ENCODE data around the gene LRIG2.
"Not testable (repeated sequence)": the region's sequence is repeated elsewhere in the genome, so short reads cannot be mapped to it uniquely, and the experiment has no call there.

The LRIG2 gene

DNA sequence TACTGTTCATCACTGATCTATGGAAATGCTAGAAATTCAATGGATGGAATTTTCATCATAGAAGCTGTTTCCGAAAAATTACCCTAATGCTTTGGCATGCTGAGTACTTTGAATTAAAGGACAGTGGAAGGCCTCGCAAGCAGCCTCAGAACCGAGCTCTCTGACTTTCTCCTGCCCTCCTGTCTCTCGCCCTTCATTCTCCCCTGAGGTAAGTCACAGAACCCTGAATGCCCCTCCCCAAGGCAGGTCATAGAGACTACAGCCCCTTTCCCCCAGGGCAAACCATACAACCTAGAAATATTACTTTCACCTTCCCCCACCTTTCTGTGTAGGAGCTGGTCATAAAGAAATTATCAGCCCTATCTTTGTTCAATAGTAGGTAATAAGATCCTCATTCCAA lies 74.8 kb downstream of the LRIG2 start:
- no peak overlapping the region for H3K4me3 ChIP-seq (ENCODE audit: low read length)
- TF ChIP-seq, protein P1, sequence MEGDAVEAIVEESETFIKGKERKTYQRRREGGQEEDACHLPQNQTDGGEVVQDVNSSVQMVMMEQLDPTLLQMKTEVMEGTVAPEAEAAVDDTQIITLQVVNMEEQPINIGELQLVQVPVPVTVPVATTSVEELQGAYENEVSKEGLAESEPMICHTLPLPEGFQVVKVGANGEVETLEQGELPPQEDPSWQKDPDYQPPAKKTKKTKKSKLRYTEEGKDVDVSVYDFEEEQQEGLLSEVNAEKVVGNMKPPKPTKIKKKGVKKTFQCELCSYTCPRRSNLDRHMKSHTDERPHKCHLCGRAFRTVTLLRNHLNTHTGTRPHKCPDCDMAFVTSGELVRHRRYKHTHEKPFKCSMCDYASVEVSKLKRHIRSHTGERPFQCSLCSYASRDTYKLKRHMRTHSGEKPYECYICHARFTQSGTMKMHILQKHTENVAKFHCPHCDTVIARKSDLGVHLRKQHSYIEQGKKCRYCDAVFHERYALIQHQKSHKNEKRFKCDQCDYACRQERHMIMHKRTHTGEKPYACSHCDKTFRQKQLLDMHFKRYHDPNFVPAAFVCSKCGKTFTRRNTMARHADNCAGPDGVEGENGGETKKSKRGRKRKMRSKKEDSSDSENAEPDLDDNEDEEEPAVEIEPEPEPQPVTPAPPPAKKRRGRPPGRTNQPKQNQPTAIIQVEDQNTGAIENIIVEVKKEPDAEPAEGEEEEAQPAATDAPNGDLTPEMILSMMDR (conservative IDR thresholded peaks at IDR 0.05; ENCODE audit: low read length) = no peak
- no peak for DNase-seq (ENCODE audit: low read depth)

DNA sequence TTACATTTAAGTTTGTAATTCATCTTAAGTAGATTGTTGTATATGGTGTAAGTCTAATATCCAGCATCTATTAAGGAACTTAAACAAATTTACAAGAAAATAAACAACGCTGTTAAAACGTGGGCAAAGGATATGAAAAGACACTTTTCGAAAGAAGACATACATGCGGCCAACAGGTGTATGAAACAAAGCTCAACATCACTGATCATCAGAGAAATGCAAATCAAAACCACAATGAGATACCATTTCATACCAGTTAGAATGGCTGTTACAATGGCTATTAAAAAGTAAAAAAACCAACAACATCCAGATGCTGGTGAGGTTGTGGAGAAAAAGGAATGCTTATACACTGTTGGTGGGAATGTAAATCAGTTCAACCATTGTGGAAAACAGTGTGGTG lies 77.5 kb downstream of the LRIG2 start:
- not testable (repeated sequence) for H3K4me3 ChIP-seq (ENCODE audit: low read length); DNase-seq (ENCODE audit: low read depth)

GRCh38 chr1:113153116-113153803 lies 80.3 kb downstream of the LRIG2 start:
- H3K4me3 ChIP-seq (ENCODE audit: low read length) = no peak overlapping the region
- TF ChIP-seq, protein P1 (conservative IDR thresholded peaks at IDR 0.05; ENCODE audit: low read length) = no peak
- DNase-seq (ENCODE audit: low read depth) = no peak

DNA sequence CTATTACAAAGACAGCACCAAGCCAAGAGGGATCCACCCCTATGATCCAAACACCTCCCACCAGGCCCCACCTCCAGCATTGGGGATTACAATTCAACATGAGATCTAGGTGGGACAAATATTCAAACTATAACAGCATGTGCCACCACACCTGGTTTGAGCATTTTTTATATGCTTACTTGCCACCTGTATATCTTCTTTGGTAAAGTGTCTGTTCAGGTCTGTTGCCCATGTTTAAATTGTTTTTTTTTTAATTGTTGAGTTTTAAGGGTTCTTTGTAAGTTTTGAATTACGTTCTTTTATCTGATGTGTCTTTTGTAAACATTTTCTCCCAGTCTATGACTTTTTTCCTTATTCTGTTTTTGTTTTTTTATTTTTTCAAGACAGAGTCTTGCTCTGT lies 83.4 kb downstream of the LRIG2 start:
- DNase-seq (ENCODE audit: low read depth) = no peak
- TF ChIP-seq, protein P1 (conservative IDR thresholded peaks at IDR 0.05; ENCODE audit: low read length) = no peak
- no peak overlapping the region for H3K4me3 ChIP-seq (ENCODE audit: low read length)

- not testable (repeated sequence) for DNase-seq (ENCODE audit: low read depth); H3K4me3 ChIP-seq (ENCODE audit: low read length)
Measured at GRCh38 chr1:113158743-113159142, 85.7 kb downstream of the LRIG2 start.

DNA sequence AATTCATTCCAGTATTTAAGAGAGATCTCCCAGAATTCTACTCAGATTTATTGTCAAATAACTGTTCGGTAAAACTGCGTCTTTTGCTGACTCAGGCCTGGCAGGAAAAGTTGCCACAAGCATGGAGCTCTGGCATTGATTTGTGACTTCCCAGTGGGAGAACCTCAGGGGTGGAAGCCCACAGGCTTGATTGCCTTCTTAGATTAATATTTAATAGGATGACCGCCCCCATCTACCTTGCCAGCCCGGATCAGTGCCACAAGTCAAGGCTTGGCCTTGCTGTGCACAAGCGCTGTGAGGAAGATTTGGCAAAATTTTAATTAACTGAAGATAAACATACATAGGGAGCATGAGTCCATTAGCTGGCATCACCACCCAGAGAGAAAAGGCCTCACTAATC lies 93.5 kb downstream of the LRIG2 start:
- TF ChIP-seq, protein P1 (conservative IDR thresholded peaks at IDR 0.05; ENCODE audit: low read length) = no peak
- no peak overlapping the region for H3K4me3 ChIP-seq (ENCODE audit: low read length)
- no peak for DNase-seq (ENCODE audit: low read depth)

- TF ChIP-seq, protein P1 (conservative IDR thresholded peaks at IDR 0.05; ENCODE audit: low read length) = no peak
- no peak overlapping the region for H3K4me3 ChIP-seq (ENCODE audit: low read length)
- no peak for DNase-seq (ENCODE audit: low read depth)
Measured at GRCh38 chr1:113168946-113169345, 95.9 kb downstream of the LRIG2 start.

GRCh38 chr1:113169591-113169990 lies 96.6 kb downstream of the LRIG2 start:
- TF ChIP-seq, protein P1 (conservative IDR thresholded peaks at IDR 0.05; ENCODE audit: low read length) = no peak
- DNase-seq (ENCODE audit: low read depth) = no peak
- H3K4me3 ChIP-seq (ENCODE audit: low read length) = no peak overlapping the region

All from AG10803 (cell line).